Gastroesophageal sphincter (tissue), 3 donors: ENCODE results near the gene ARFGAP1.

Source experiments
- POLR2A ChIP-seq, 2 donors: fragments of 450-650 bp; IDR thresholded peaks; one replicate each; pipeline ENCODE4 v1.6.1; 2017; ENCODE audit warnings: antibody characterized with exemption in 2 of 2, mild to moderate bottlenecking in 2 of 2, moderate library complexity in 1 of 2
- TF ChIP-seq, protein P1 (sequence below), 4 experiments: fragments of 200-600 bp in 2 of 4; fragments of 450-650 bp in 2 of 4; sonication (generic) in 1 of 4; IDR thresholded peaks; one replicate each; pipeline ENCODE4 v1.5.1; 2017 to 2019; ENCODE audit warnings: antibody characterized with exemption in 4 of 4, mild to moderate bottlenecking in 2 of 4, moderate library complexity in 2 of 4

DNA sequence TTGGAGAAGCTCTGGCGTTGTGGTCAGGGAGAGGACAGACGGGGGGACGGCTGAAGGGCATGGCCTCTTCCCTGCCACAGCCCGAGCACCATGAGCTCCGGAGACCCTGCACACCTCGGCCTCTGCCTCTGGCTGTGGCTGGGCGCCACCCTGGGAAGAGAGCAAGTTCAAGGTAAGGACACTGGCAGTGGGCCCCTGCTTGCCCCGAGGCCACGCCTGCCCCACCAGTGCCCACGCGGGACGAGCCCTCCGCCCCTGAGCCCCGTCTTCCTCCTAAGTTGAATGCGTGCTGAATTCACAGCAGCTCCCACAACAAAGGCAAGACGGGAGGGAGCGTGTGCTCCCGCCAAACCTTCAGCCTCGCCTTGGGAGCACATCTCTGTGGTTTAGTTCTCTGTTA, 22.4 kb downstream of the ARFGAP1 start:
- no peak for TF ChIP-seq POLR2A (IDR thresholded peaks at IDR 0.05)
- TF ChIP-seq, protein P1, sequence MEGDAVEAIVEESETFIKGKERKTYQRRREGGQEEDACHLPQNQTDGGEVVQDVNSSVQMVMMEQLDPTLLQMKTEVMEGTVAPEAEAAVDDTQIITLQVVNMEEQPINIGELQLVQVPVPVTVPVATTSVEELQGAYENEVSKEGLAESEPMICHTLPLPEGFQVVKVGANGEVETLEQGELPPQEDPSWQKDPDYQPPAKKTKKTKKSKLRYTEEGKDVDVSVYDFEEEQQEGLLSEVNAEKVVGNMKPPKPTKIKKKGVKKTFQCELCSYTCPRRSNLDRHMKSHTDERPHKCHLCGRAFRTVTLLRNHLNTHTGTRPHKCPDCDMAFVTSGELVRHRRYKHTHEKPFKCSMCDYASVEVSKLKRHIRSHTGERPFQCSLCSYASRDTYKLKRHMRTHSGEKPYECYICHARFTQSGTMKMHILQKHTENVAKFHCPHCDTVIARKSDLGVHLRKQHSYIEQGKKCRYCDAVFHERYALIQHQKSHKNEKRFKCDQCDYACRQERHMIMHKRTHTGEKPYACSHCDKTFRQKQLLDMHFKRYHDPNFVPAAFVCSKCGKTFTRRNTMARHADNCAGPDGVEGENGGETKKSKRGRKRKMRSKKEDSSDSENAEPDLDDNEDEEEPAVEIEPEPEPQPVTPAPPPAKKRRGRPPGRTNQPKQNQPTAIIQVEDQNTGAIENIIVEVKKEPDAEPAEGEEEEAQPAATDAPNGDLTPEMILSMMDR (IDR thresholded peaks at IDR 0.05) = no peak
